Mesenchymal stem cell (in vitro differentiated cells and primary cell): ENCODE results near the gene SLC10A6.
"Not testable (repeated sequence)": the region's sequence is repeated elsewhere in the genome, so short reads cannot be mapped to it uniquely, and the experiment has no call there.

Experiments
- DNase-seq: peaks from one replicate; pipeline ENCODE4 v3.0.0-alpha.2; 2013
- H2AFZ ChIP-seq: one replicate; pipeline ENCODE4 v1.6.1; 2013; ENCODE audit warnings: low read depth, mild to moderate bottlenecking, control low read depth, inconsistent platforms, low read length, moderate library complexity
- H2AK5ac ChIP-seq: 2 replicates; pipeline ENCODE4 v1.6.1; 2013; ENCODE audit warnings: low read length, moderate library complexity, mild to moderate bottlenecking, inconsistent platforms; ENCODE audit not compliant: severe bottlenecking
- H2BK120ac ChIP-seq: one replicate; pipeline ENCODE4 v1.6.1; 2013; ENCODE audit warnings: low read depth, mild to moderate bottlenecking, inconsistent platforms, low read length, moderate library complexity
- H2BK12ac ChIP-seq, 2 experiments: one replicate each; pipeline ENCODE4 v1.6.1; 2013; ENCODE audit warnings: inconsistent platforms in 2 of 2, low read length in 2 of 2, mild to moderate bottlenecking in 2 of 2, moderate library complexity in 2 of 2, control low read depth in 1 of 2
- H2BK15ac ChIP-seq: one replicate; pipeline ENCODE4 v1.6.1; 2013; ENCODE audit warnings: mild to moderate bottlenecking, low read depth, inconsistent platforms; ENCODE audit not compliant: poor library complexity, severe bottlenecking
- H2BK5ac ChIP-seq: 2 replicates; pipeline ENCODE4 v1.6.1; 2013; ENCODE audit warnings: low read depth, mild to moderate bottlenecking, low read length, control low read depth, inconsistent platforms; ENCODE audit not compliant: poor library complexity, severe bottlenecking
- H3K14ac ChIP-seq, 2 experiments: one replicate each; pipeline ENCODE4 v1.6.1; 2013; ENCODE audit warnings: inconsistent platforms in 2 of 2, low read length in 2 of 2, control low read depth in 1 of 2, mild to moderate bottlenecking in 1 of 2, moderate library complexity in 1 of 2
- H3K18ac ChIP-seq, 2 experiments: one replicate each; pipeline ENCODE4 v1.6.1; 2013; ENCODE audit warnings: inconsistent platforms in 2 of 2, low read length in 2 of 2, control low read depth in 1 of 2, low read depth in 1 of 2, mild to moderate bottlenecking in 1 of 2
- H3K23ac ChIP-seq, 2 experiments: one replicate each; pipeline ENCODE4 v1.6.1; 2013; ENCODE audit warnings: inconsistent platforms in 2 of 2, low read length in 2 of 2, mild to moderate bottlenecking in 2 of 2, moderate library complexity in 2 of 2, control low read depth in 1 of 2
- H3K27ac ChIP-seq: 2 replicates; pipeline ENCODE4 v1.5.1; 2013; ENCODE audit warnings: mild to moderate bottlenecking, moderate library complexity, low read length, control low read depth, inconsistent platforms; ENCODE audit not compliant: poor library complexity, severe bottlenecking
- H3K27me3 ChIP-seq, 2 experiments: 2 replicates each; pipeline versions ENCODE4 v1.6.1 to v1.7.0; 2013; ENCODE audit warnings: low read length in 2 of 2, mild to moderate bottlenecking in 2 of 2, moderate library complexity in 2 of 2, control low read depth in 1 of 2, inconsistent platforms in 1 of 2; ENCODE audit not compliant: control insufficient read depth in 1 of 2, insufficient read depth in 1 of 2
- H3K36me3 ChIP-seq, 2 experiments: 2 replicates each; pipeline versions ENCODE4 v1.6.1 to v1.7.0; 2013; ENCODE audit warnings: low read length in 2 of 2, control low read depth in 1 of 2, inconsistent platforms in 1 of 2, low read depth in 1 of 2, mild to moderate bottlenecking in 1 of 2; ENCODE audit not compliant: insufficient read depth in 2 of 2, control insufficient read depth in 1 of 2
- H3K4ac ChIP-seq, 2 experiments: one replicate each; pipeline ENCODE4 v1.6.1; 2013; ENCODE audit warnings: inconsistent platforms in 2 of 2, low read length in 2 of 2, mild to moderate bottlenecking in 2 of 2, moderate library complexity in 2 of 2, control low read depth in 1 of 2, low read depth in 1 of 2
- H3K4me1 ChIP-seq: 2 replicates; pipeline ENCODE4 v1.6.1; 2013; ENCODE audit warnings: low read depth, low read length, control low read depth; ENCODE audit not compliant: control insufficient read depth, insufficient read depth
- H3K4me2 ChIP-seq: 2 replicates; pipeline ENCODE4 v1.6.1; 2013; ENCODE audit warnings: low read length, mild to moderate bottlenecking, inconsistent platforms; ENCODE audit not compliant: poor library complexity, severe bottlenecking
- H3K4me3 ChIP-seq, 2 experiments: 2 replicates each; pipeline versions ENCODE4 v1.5.1 to v1.7.0; 2013; ENCODE audit warnings: low read length in 2 of 2, mild to moderate bottlenecking in 2 of 2, control low read depth in 1 of 2, low read depth in 1 of 2; ENCODE audit not compliant: insufficient read depth in 1 of 2
- H3K79me1 ChIP-seq: replicated peaks from 2 replicates; pipeline ENCODE4 v1.6.1; 2013; ENCODE audit warnings: mild to moderate bottlenecking, control low read depth, low read length, inconsistent platforms; ENCODE audit not compliant: poor library complexity, severe bottlenecking
- H3K9ac ChIP-seq: 2 replicates; pipeline ENCODE4 v1.7.0; 2013; ENCODE audit warnings: mild to moderate bottlenecking, low read length, moderate library complexity
- H3K9me3 ChIP-seq: 2 replicates; pipeline ENCODE4 v1.7.0; 2013; ENCODE audit warnings: mild to moderate bottlenecking, low read length; ENCODE audit not compliant: control insufficient read depth
- H4K8ac ChIP-seq: one replicate; pipeline ENCODE4 v1.6.1; 2013; ENCODE audit warnings: inconsistent platforms, mild to moderate bottlenecking, low read length, moderate library complexity
- H4K91ac ChIP-seq: one replicate; pipeline ENCODE4 v1.6.1; 2013; ENCODE audit warnings: mild to moderate bottlenecking, low read length, inconsistent platforms
- WGBS: methylation state at CpG from one replicate; pipeline ENCODE4 v1.1.7; 2013; ENCODE audit warnings: mixed read lengths; 5-methylcytosine and 5-hydroxymethylcytosine counted together

The SLC10A6 gene

DNA sequence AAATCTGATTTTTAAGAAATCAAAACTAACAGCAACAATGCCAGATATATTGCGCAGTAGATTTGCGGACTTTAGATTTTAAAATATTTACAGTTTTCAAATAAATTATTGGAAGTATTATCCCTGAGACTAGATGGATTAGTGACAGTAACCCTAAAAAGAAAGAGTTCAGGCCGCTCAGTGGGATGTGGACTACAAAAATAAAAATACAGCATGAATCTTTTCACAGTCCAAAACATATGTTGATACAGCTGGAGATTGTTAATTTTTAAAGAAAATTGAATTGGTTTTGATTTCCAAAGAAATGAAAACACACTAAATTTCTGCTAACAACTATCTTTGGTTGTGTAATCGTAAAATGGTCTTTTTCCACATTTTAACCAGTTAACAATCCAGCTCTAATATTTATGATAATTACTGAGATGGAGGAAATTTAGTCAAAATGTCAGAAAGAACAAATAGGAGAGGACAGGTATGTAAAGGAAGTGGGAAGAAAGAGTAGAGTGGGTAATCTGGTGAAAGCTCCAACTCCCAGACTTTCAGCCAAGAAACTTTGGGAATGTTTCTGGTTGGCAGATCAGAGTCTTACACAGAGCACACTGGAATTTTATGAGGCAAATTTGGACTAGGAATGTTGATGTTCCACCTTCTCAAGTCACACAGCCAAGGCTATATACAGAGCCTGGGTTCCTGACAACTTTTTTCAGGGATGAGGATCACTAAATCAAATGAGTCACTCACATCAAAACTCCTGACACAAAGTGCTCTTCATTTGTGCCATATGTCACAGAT lies 27.9 kb upstream of the SLC10A6 start:
- Histone ChIP-seq H2AK5ac (no peak overlapping the region), H2AFZ (no peak overlapping the region), H4K8ac (no peak overlapping the region), H2BK5ac (no peak overlapping the region), H3K27ac (peak overlapping the region; percentile 4), H2BK120ac (no peak overlapping the region), H3K36me3 (no peaks in the 10 kb centered on the region), H2BK12ac (no peak overlapping the region), H3K79me1 (no peaks in the 10 kb centered on the region), H3K14ac (no peak overlapping the region), H2BK15ac (no peak overlapping the region), H3K4me2 (no peak overlapping the region), H3K9me3 (peaks cover 25% of the 10 kb centered on the region), H4K91ac (no peak overlapping the region), H3K27me3 (no peaks in the 10 kb centered on the region), H3K18ac (no peak overlapping the region), H3K4me1 (no peaks in the 10 kb centered on the region), H3K23ac (no peak overlapping the region), H3K4me3 (no peak overlapping the region), H3K4ac (no peak overlapping the region), H3K9ac (peak overlapping the region; percentile 22)
- no CpG with 5 or more reads among the region's 4 CpGs for WGBS
- no peak for DNase-seq

DNA sequence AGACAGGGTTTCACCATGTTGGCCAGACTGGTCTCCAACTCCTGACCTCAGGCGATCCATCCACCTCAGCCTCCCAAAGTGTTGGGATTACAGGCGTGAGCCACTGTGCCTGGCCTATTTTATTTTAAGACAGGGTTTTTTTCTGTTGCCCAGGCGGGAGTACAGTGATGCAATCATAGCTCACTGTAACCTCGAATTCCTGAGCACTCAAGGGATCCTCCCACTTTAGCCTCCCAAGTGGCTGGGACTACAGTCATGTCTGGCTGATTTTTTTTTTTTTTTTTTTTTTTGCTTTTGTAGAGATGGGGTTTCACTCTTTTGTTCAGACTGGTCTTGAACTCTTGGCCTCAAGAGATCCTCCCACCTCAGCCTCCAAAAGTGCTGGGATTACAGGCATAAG lies 26.3 kb upstream of the SLC10A6 start:
- H2AK5ac ChIP-seq, H4K8ac ChIP-seq, H3K79me1 ChIP-seq, H3K4ac ChIP-seq, H4K91ac ChIP-seq, H3K18ac ChIP-seq, H3K14ac ChIP-seq, H2BK120ac ChIP-seq, DNase-seq, H3K4me2 ChIP-seq, H3K27me3 ChIP-seq, H3K9ac ChIP-seq, H2BK5ac ChIP-seq, H2BK12ac ChIP-seq, H2AFZ ChIP-seq, H3K36me3 ChIP-seq, H3K27ac ChIP-seq, H3K23ac ChIP-seq, H2BK15ac ChIP-seq, H3K4me1 ChIP-seq, H3K4me3 ChIP-seq: not testable (repeated sequence)
- 88% methylated on average over 4 of the region's 4 CpGs for WGBS
- peaks cover 23% of the 10 kb centered on the region for H3K9me3 ChIP-seq

DNA sequence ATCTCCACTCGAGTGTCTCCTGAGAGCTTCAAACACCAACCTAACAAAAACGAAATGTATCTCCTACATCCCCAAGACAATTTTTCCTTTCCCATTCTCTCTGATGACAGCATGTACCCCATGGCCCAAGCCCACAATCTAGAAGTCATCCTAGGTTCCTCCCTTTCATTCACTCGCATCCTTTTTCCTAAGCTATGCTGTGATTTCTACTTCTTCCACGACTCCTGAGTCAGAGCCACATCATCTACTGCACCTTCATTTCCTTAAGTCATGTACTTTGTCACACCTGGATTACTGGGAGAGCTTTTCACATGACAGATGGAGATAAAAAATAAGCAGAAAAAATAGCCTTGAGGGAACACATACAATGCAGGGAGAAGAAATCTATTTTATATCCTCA lies 23.0 kb upstream of the SLC10A6 start:
- no peak for DNase-seq
- Histone ChIP-seq H3K9ac (peak overlapping the region; percentile 41), H2AFZ (no peak overlapping the region), H3K23ac (no peak overlapping the region), H4K91ac (no peak overlapping the region), H3K36me3 (no peaks in the 10 kb centered on the region), H2BK15ac (no peak overlapping the region), H2BK120ac (no peak overlapping the region), H3K4ac (no peak overlapping the region), H3K18ac (no peak overlapping the region), H3K9me3 (no peaks in the 10 kb centered on the region), H4K8ac (no peak overlapping the region), H3K4me1 (no peaks in the 10 kb centered on the region), H3K4me3 (peak overlapping the region in 1 of 2 experiments; percentile 23), H3K27me3 (no peaks in the 10 kb centered on the region), H3K79me1 (no peaks in the 10 kb centered on the region), H3K4me2 (no peak overlapping the region), H2AK5ac (no peak overlapping the region), H3K27ac (no peak overlapping the region), H2BK12ac (no peak overlapping the region), H3K14ac (no peak overlapping the region), H2BK5ac (no peak overlapping the region)
- 75% methylated on average over 3 of the region's 4 CpGs for WGBS

DNA sequence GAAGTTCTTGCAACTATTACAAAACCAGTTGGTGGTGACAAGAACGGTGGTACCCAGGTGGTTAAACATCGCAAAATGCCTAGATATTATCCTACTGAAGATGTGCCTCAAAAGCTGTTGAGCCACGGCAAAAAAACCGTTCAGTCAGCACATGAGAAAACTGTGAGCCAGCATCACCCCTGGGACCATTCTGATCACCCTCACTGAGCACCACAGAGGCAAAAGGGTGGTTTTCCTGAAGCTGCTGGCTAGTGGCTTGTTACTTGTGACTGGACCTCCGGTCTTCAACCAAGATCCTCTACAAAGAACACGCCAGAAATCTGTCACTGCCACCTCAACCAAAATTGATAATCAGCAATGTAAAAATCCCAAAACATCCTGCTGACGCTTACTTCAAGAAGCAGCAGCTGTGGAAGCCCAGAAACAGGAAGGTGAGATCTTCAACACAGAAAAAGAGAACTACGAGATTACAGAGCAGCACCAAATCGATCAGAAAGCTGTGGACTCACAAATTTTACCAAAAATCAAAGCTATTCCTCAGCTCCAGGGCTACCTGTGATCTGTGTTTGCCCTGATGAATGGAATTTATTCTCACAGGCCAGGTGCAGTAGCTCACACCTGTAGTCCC lies 21.4 kb upstream of the SLC10A6 start:
- Histone ChIP-seq H3K23ac (no peak overlapping the region), H3K18ac (no peak overlapping the region), H3K27ac (no peak overlapping the region), H2BK120ac (no peak overlapping the region), H3K9ac (no peak overlapping the region), H3K27me3 (no peaks in the 10 kb centered on the region), H2AK5ac (no peak overlapping the region), H4K91ac (no peak overlapping the region), H3K14ac (no peak overlapping the region), H2BK12ac (no peak overlapping the region), H4K8ac (no peak overlapping the region), H3K4me2 (no peak overlapping the region), H3K4ac (no peak overlapping the region), H2BK5ac (no peak overlapping the region), H2BK15ac (no peak overlapping the region), H3K36me3 (no peaks in the 10 kb centered on the region), H3K4me1 (no peaks in the 10 kb centered on the region), H3K9me3 (no peaks in the 10 kb centered on the region), H3K79me1 (no peaks in the 10 kb centered on the region), H3K4me3 (no peak overlapping the region), H2AFZ (no peak overlapping the region)
- whole genome bisulfite sequencing, result 90% methylated on average over 9 of the region's 9 CpGs
- DNase-seq, result no peak
